Urinary bladder (tissue), 4 donors: ENCODE measurements around the gene MCM3AP. TPM values are rescaled to one million over a fixed set of nuclear protein-coding genes. Genes with fewer than 3 reads are reported as not detected.
"Not testable (repeated sequence)": the region's sequence is repeated elsewhere in the genome, so short reads cannot be mapped to it uniquely, and the experiment has no call there.

Experiments used
- DNase-seq: peaks from one replicate; pipeline ENCODE4 v3.0.0-alpha.2; 2015; ENCODE audit errors: extremely low spot score
- H3K27ac ChIP-seq: one replicate; pipeline ENCODE4 v1.5.1; 2013; ENCODE audit warnings: low read depth, mild to moderate bottlenecking, moderate library complexity
- H3K36me3 ChIP-seq: one replicate; pipeline ENCODE4 v1.6.1; 2013; ENCODE audit warnings: mild to moderate bottlenecking, moderate library complexity; ENCODE audit not compliant: insufficient read depth
- H3K4me1 ChIP-seq: one replicate; pipeline ENCODE4 v1.6.1; 2013; ENCODE audit warnings: mild to moderate bottlenecking, moderate library complexity; ENCODE audit not compliant: insufficient read depth
- H3K4me3 ChIP-seq: one replicate; pipeline ENCODE4 v1.5.1; 2013; ENCODE audit warnings: low read depth, low read length
- WGBS: extraction: QIAGEN DNeasy Blood & Tissue Kit; methylation state at CpG from one replicate; pipeline ENCODE4 v1.1.7; 2013; 5-methylcytosine and 5-hydroxymethylcytosine counted together
- polyA plus RNA-seq: library from polyadenylated mRNA; stranded (reverse); fragments of 200-250 nt; gene quantifications from one replicate; pipeline ENCODE4 v1.2.3, GENCODE V29; 2013
- total RNA-seq: library from RNA; depleted of rRNA; stranded (reverse); fragments of >200 nt; gene quantifications from one replicate; pipeline ENCODE4 v1.2.3, GENCODE V29; 2014
- donor health status: healthy with polysubstance abuse.
- donor health status: healthy.

The MCM3AP gene
- total and polyA plus RNA-seq, 2 donors: 52.9 to 65.0 TPM

GRCh38 chr21:46252840-46253239 is 32.6 kb downstream of the MCM3AP start:
- H3K4me1 ChIP-seq: no peaks in the 10 kb centered on the region
- no peak overlapping the region for H3K4me3 ChIP-seq
- no peak overlapping the region for H3K27ac ChIP-seq
- DNase-seq: no peak
- WGBS: 88% methylated on average over 4 of the region's 4 CpGs
- peaks cover 16% of the 10 kb centered on the region for H3K36me3 ChIP-seq

GRCh38 chr21:46250146-46250725 is 35.2 kb downstream of the MCM3AP start:
- H3K36me3 ChIP-seq: peaks cover 5% of the 10 kb centered on the region
- no peak overlapping the region for H3K27ac ChIP-seq
- 88% methylated on average over 6 of the region's 6 CpGs for WGBS
- H3K4me1 ChIP-seq: no peaks in the 10 kb centered on the region
- DNase-seq: no peak
- no peak overlapping the region for H3K4me3 ChIP-seq

DNA sequence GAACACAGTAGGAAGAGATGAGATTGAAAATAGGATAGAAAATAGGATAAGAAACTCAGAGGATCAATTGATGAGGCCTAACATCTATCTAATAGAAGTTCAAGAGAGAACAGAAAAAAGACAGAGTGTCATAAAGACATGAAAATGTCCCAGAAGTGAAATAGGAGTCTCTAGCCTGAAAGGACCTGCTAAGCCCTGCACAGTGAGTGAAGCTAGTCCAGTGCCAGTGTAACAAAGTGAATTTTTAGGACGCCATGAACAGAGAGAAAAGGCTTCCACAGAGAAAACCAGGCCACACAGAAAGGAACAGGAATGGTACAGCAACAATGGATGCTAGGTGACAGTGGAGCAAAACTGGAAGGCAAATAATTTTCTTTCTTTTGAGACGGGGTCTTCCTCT is 36.6 kb downstream of the MCM3AP start:
- WGBS: 93% methylated on average over 2 of the region's 2 CpGs

DNA sequence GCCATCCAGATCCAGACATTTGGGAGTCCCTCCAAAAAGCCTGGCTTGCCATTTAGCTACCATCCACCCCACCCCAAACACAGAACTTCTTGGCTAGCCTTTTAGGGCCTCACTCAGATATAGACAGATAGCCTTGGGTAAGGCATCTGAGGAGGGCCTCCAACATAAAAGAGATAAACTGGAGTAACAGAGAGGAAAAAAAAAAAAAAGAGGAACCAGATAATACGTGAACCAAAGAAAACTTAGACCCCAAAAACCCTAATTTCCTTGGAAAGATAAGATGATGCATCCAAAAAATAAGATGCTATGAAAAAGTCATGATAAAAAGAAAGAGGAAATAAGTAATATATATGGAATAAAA is 37.0 kb downstream of the MCM3AP start:
- Histone ChIP-seq H3K4me3 (no peak overlapping the region), H3K4me1 (no peaks in the 10 kb centered on the region), H3K36me3 (peaks cover 5% of the 10 kb centered on the region), H3K27ac (no peak overlapping the region)
- no peak for DNase-seq
- WGBS: 89% methylated on average over 1 of the region's 1 CpG

More for the DNA sequence above, 36.6 kb downstream of the MCM3AP start:
- H3K36me3 ChIP-seq: peaks cover 5% of the 10 kb centered on the region
- H3K27ac ChIP-seq: no peak overlapping the region
- no peak for DNase-seq
- H3K4me3 ChIP-seq: no peak overlapping the region
- H3K4me1 ChIP-seq: no peaks in the 10 kb centered on the region

DNA sequence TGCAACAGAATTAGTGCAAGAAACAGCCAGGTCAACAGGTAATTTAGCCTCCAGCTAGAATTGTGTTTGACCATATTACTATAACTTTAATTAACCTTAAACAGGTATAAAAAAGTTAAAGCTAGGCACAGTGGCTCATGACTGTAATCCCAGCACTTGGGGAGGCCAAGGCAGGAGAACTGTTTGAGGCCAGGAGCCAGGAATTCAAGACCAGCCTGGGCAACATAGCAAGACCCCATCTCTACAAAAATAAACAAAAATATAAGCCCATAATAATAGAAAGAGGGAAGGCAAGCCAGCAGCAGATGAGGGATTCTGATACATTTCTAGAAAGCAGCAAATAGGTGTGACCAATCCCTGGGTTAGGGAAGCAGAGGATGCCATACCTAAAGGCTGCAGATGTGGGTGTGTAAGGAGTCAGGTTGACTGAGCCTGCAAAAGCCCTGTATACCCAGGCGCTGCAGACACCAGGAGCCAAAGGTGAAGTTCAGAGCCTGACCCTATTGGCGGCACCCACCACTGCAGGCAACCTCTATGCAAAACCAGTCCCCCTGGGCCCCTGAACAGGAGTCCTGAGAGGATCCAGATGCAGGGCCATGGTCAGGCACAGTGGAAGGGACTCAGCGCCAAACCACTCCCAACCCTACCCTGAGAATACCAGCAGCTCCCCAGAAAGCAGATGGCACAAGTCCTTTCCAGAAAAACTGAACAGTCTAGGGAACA is 37.6 kb downstream of the MCM3AP start:
- H3K36me3 ChIP-seq: peaks cover 5% of the 10 kb centered on the region

DNA sequence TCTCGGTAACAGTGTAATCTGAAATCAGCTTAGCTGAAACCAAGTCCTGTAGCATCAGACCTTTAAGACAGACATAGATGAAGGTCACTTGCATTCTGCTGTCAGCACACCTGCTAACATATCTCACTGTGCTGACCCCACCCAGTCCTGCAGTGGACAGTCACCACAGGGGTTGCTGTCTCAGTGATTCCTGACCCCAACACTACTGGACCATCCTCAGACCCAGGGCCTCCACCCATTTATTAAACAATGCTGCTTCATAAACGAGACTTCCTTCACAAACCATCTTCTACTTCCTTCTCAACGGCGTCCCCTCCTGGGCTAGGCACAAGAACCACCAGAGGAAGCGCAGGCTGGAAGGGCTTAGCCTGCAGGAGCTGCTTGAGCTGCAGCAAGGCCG is 39.1 kb downstream of the MCM3AP start:
- Histone ChIP-seq H3K4me1 (no peaks in the 10 kb centered on the region), H3K4me3 (no peak overlapping the region), H3K36me3 (peaks cover 3% of the 10 kb centered on the region), H3K27ac (no peak overlapping the region)
- no peak for DNase-seq
- 85% methylated on average over 6 of the region's 6 CpGs for WGBS

More for the DNA sequence above, 37.6 kb downstream of the MCM3AP start:
- Histone ChIP-seq H3K4me1 (no peaks in the 10 kb centered on the region), H3K27ac (no peak overlapping the region), H3K4me3 (no peak overlapping the region)
- 96% methylated on average over 3 of the region's 3 CpGs for WGBS
- DNase-seq: no peak

DNA sequence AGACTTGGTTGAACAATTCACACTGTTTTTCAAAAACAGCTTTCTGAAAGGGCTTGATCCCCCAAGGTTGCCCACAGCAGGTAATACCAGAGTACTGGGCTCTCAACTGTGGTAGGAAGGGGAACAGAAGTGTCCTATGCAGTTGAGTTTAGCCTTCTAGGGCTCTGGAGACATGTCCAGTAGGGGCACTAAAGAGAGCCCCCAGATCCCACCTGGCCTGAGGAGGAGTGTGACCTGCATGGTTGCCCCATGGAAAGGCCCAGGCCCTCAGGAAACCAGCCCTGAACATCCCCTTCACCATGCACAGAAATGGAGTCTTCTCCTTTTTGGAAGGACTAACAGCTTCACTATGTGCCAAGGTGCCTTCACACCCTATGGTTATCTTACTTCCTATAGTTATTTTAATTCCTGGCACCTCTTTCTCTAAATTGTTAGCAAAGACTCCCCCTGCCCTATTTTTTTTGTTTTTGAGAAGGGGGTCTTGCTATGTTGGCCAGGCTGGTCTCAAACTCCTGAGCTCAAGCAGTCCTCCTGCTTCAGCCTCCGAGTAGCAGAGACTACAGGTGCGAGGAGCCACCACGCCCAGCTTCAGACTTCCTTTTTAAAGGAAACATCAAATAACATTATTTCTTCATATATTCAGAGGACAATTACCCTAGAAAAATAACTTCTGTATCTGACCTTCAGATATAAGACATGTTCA is 40.0 kb downstream of the MCM3AP start:
- H3K4me1 ChIP-seq: no peaks in the 10 kb centered on the region
- 79% methylated on average over 3 of the region's 3 CpGs for WGBS
- no peak overlapping the region for H3K27ac ChIP-seq
- no peak overlapping the region for H3K4me3 ChIP-seq
- DNase-seq: no peak
- peaks cover 3% of the 10 kb centered on the region for H3K36me3 ChIP-seq

GRCh38 chr21:46244602-46245001 is 40.8 kb downstream of the MCM3AP start:
- Histone ChIP-seq H3K36me3 (peaks cover 6% of the 10 kb centered on the region), H3K4me1 (no peaks in the 10 kb centered on the region), H3K4me3 (no peak overlapping the region), H3K27ac (no peak overlapping the region)
- no peak for DNase-seq
- WGBS: 90% methylated on average over 8 of the region's 8 CpGs

DNA sequence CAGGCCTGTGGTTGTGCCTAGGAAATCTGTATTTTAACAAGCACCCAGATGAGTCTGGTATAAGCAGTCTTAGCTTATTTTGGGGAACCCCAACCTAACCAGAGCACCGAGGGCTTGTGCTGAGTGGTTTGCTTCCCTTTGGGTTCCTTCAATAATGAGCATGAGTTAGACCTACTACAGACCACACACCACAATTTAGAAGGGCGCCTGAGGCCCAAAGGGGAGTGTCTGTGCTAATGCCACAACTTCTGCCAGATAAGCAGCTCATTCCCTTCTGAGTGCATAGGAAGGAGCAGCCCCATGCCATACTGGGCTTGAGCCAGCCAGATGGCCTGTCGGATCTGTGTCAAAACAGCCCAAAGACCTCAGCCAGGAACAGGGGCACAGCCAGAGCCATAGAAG is 41.5 kb downstream of the MCM3AP start:
- DNase-seq: no peak

DNA sequence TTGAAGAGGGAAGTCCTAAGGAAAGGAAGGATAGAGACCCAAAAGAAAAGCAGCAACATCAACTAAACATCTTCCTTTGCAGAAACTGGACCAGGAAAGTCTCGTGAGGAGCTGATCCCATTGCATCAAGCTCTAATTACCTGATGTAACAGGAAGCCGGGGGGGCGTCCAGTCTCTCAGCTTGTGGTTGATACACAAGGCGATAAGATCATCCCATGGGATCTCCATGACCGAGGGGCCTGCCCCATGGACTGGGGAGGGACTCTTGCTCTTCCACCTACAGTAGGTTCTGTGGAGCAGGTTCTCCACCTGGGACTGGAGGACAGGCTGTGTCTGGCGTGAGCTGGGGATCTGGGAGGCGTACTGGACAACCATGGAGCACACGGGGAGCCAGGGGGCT is 42.1 kb downstream of the MCM3AP start:
- 90% methylated on average over 8 of the region's 8 CpGs for WGBS
- DNase-seq: no peak
- H3K36me3 ChIP-seq: peaks cover 3% of the 10 kb centered on the region

More for the DNA sequence above, 41.5 kb downstream of the MCM3AP start:
- Histone ChIP-seq H3K4me1 (no peaks in the 10 kb centered on the region), H3K27ac (no peak overlapping the region), H3K4me3 (no peak overlapping the region), H3K36me3 (peaks cover 6% of the 10 kb centered on the region)
- 90% methylated on average over 3 of the region's 3 CpGs for WGBS

DNA sequence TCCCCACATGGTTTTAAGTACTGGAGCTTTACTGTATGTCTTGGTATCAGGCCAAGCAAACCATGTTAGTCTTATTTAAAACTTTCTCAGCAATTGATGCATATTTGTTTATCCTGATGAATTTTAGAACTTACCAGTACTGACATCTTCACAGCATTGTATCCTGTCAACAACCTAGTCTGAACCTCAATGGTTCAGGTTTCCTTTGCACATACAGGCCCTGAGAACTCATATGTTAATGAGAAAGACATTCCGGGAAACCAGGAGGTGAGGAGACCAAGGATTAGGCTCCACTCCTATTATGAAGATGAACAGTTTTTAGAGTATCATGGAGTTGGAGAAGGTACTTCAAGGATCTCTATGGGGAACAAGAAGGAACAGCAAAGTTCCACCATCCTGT is 43.8 kb downstream of the MCM3AP start:
- WGBS: 92% methylated on average over 1 of the region's 1 CpG
- not testable (repeated sequence) for H3K27ac ChIP-seq, H3K4me3 ChIP-seq, H3K4me1 ChIP-seq, DNase-seq, H3K36me3 ChIP-seq

More for the DNA sequence above, 42.1 kb downstream of the MCM3AP start:
- Histone ChIP-seq H3K27ac (no peak overlapping the region), H3K4me3 (no peak overlapping the region), H3K4me1 (no peaks in the 10 kb centered on the region)

GRCh38 chr21:46239817-46240325 is 45.5 kb downstream of the MCM3AP start:
- Histone ChIP-seq H3K27ac (no peak overlapping the region), H3K36me3 (peaks cover 3% of the 10 kb centered on the region), H3K4me1 (no peaks in the 10 kb centered on the region), H3K4me3 (no peak overlapping the region)
- WGBS: 88% methylated on average over 7 of the region's 7 CpGs
- DNase-seq: no peak

DNA sequence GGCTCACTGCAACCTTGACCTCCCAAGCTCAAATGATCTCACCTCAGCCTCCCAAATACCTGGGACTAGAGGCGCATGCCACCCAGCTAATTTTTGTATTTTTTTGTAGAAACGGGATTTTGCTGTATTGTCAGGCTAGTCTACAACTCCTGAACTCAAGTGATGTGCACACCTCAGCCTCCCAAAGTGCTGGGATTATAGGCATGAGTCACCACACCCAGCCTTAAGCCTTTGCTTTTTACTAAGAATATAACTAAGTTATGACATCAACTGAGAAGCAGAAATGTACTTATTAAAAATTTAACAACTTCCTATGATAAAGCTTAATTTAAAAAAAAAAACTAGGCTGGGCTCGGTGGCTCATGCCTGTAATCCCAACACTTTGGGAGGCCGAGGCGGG is 47.9 kb downstream of the MCM3AP start:
- Histone ChIP-seq H3K36me3 (peaks cover 6% of the 10 kb centered on the region), H3K4me3 (no peak overlapping the region), H3K4me1 (no peaks in the 10 kb centered on the region), H3K27ac (no peak overlapping the region)
- no peak for DNase-seq
- WGBS: 92% methylated on average over 5 of the region's 5 CpGs

DNA sequence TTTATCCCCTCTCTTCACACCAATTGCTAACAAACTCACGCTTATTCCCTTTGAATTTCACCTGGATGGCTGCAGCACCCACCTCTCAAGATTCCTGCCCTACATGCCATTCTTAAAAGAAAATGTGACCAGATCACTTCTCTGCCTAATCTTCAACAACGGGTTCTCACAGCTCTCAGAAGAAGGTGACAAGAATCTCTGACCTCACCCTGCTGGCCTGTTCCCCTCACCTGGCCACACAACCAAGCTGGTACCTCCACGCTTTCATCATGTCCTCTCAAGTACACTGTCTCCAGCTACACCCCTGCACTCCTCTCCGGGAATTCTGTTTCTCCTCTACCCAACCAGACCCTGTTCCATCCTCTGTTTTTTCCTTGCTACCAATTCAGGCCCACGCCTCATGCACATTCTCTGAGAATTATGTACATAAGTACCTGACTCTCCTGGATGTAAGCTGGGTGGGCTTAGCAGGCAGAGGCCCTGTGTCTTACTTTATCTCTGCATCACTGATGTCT is 50.9 kb downstream of the MCM3AP start:
- 60% methylated on average over 5 of the region's 5 CpGs for WGBS
- Histone ChIP-seq H3K4me1 (no peaks in the 10 kb centered on the region), H3K27ac (no peak overlapping the region), H3K4me3 (no peak overlapping the region), H3K36me3 (peaks cover 3% of the 10 kb centered on the region)
- DNase-seq: no peak
